CD14-positive monocyte (primary cell): Measurements from ENCODE around the gene GRM4. TPM values are rescaled to one million over a fixed set of nuclear protein-coding genes. Genes with fewer than 3 reads are reported as not detected.

Experiments
- DNase-seq, 3 donors: peaks; one replicate each; pipeline ENCODE4 v3.0.0-alpha.2; 2011 to 2022
- H2AFZ ChIP-seq: 2 replicates; pipeline ENCODE4 v1.6.0; 2012; ENCODE audit warnings: mild to moderate bottlenecking, low read depth, low read length, inconsistent platforms; ENCODE audit not compliant: insufficient read depth, poor library complexity, severe bottlenecking
- H3K27ac ChIP-seq, 2 donors: 1 replicate in 1 of 2; 2 replicates in 1 of 2; pipeline ENCODE4 v1.5.1; 2012 to 2013; ENCODE audit warnings: low read length in 2 of 2, control low read depth in 1 of 2, inconsistent platforms in 1 of 2, low read depth in 1 of 2, mild to moderate bottlenecking in 1 of 2
- H3K27me3 ChIP-seq, 2 donors: one replicate each; pipeline versions ENCODE4 v1.6.0 to v1.6.1; 2011 to 2013; ENCODE audit warnings: low read length in 2 of 2; ENCODE audit not compliant: control insufficient read depth in 2 of 2, insufficient read depth in 2 of 2
- H3K36me3 ChIP-seq, 2 donors: replicated peaks in 1 of 2; 1 replicate in 1 of 2; 2 replicates in 1 of 2; pipeline versions ENCODE4 v1.5.1 to v1.6.1; 2012 to 2013; ENCODE audit warnings: low read length in 2 of 2, control low read depth in 1 of 2, inconsistent platforms in 1 of 2, mild to moderate bottlenecking in 1 of 2; ENCODE audit not compliant: insufficient read depth in 2 of 2, control insufficient read depth in 1 of 2
- H3K4me1 ChIP-seq, 2 donors: 1 replicate in 1 of 2; 2 replicates in 1 of 2; pipeline versions ENCODE4 v1.5.1 to v1.6.1; 2012 to 2013; ENCODE audit warnings: low read length in 2 of 2, control low read depth in 1 of 2, inconsistent platforms in 1 of 2, mild to moderate bottlenecking in 1 of 2, moderate library complexity in 1 of 2; ENCODE audit not compliant: insufficient read depth in 2 of 2, control insufficient read depth in 1 of 2
- H3K4me2 ChIP-seq: replicated peaks from 2 replicates; pipeline ENCODE3; 2012; ENCODE audit warnings: low read length, moderate library complexity, mild to moderate bottlenecking; ENCODE audit not compliant: poor library complexity, severe bottlenecking; ENCODE audit errors: extremely low read depth
- H3K4me3 ChIP-seq, 3 experiments: fragments of 200-600 bp in 1 of 3; sonication (generic) in 1 of 3; replicated peaks in 1 of 3; 1 replicate in 2 of 3; 2 replicates in 1 of 3; pipeline ENCODE4 v1.5.1; 2011 to 2013; ENCODE audit warnings: low read length in 3 of 3, mild to moderate bottlenecking in 3 of 3, control low read depth in 2 of 3, low read depth in 2 of 3, inconsistent platforms in 1 of 3, moderate library complexity in 1 of 3
- H3K79me2 ChIP-seq: 2 replicates; pipeline ENCODE4 v1.6.0; 2012; ENCODE audit warnings: mild to moderate bottlenecking, control low read depth, inconsistent platforms, low read length, moderate library complexity; ENCODE audit not compliant: insufficient read depth
- H3K9ac ChIP-seq: 2 replicates; pipeline ENCODE4 v1.6.0; 2017; ENCODE audit warnings: low read length, mild to moderate bottlenecking; ENCODE audit not compliant: insufficient read depth, poor library complexity, severe bottlenecking
- H3K9me3 ChIP-seq, 2 donors: replicated peaks in 1 of 2; 1 replicate in 1 of 2; 2 replicates in 1 of 2; pipeline versions ENCODE4 v1.5.1 to v1.6.1; 2012 to 2013; ENCODE audit warnings: low read length in 2 of 2, control low read depth in 1 of 2; ENCODE audit not compliant: control insufficient read depth in 1 of 2, insufficient read depth in 1 of 2
- H4K20me1 ChIP-seq: 2 replicates; pipeline ENCODE4 v1.6.0; 2012; ENCODE audit warnings: mild to moderate bottlenecking, low read length, control low read depth, moderate library complexity; ENCODE audit not compliant: insufficient read depth
- H3K27ac Mint-ChIP-seq, 7 donors: one replicate each; pipeline ENCODE4 v1.8.0; 2020; ENCODE audit warnings: mild to moderate bottlenecking in 7 of 7, mixed read lengths in 7 of 7, moderate library complexity in 6 of 7, inconsistent platforms in 2 of 7
- H3K27me3 Mint-ChIP-seq, 3 donors: one replicate each; pipeline ENCODE4 v1.8.0; 2021 to 2022; ENCODE audit warnings: low read depth in 3 of 3, mild to moderate bottlenecking in 3 of 3, mixed read lengths in 3 of 3, moderate library complexity in 3 of 3, inconsistent platforms in 1 of 3
- H3K36me3 Mint-ChIP-seq, 2 donors: one replicate each; pipeline ENCODE4 v1.8.0; 2020; ENCODE audit warnings: mixed read lengths in 2 of 2, inconsistent platforms in 1 of 2, mild to moderate bottlenecking in 1 of 2
- H3K4me1 Mint-ChIP-seq: one replicate; pipeline ENCODE4 v1.8.0; 2020; ENCODE audit warnings: mild to moderate bottlenecking, mixed read lengths
- H3K4me3 Mint-ChIP-seq, 2 donors: one replicate each; pipeline ENCODE4 v1.8.0; 2020; ENCODE audit warnings: mild to moderate bottlenecking in 2 of 2, mixed read lengths in 2 of 2, moderate library complexity in 1 of 2
- H3K9me3 Mint-ChIP-seq, 7 donors: one replicate each; pipeline ENCODE4 v1.8.0; 2020 to 2022; ENCODE audit warnings: mixed read lengths in 7 of 7, mild to moderate bottlenecking in 6 of 7, moderate library complexity in 6 of 7, inconsistent platforms in 2 of 7
- CTCF ChIP-seq: fragments of 200-600 bp; IDR thresholded peaks from one replicate; pipeline ENCODE4 v1.8.0; 2022; ENCODE audit warnings: antibody characterized with exemption, mild to moderate bottlenecking
- WGBS: methylation state at CpG from one replicate; pipeline ENCODE4 v1.1.5; 2013; ENCODE audit warnings: missing lambda C conversion rate; ENCODE audit not compliant: insufficient coverage; 5-methylcytosine and 5-hydroxymethylcytosine counted together
- intact Hi-C, 2 donors: fragments of 100-400 bp; cut with micrococcal nuclease; formaldehyde crosslinking; loops; one replicate each; pipeline versions ENCODE4 v1.15.0 to v1.15.1; 2023
- polyA plus RNA-seq, 3 donors: library from polyadenylated mRNA; depleted of rRNA in 1 of 3; unstranded in 2 of 3; stranded (reverse) in 1 of 3; fragments of 300-500 nt in 2 of 3; fragments of >200 nt in 1 of 3; fragmentation: Illumina TruSeq in 2 of 3; gene quantifications; 1 replicate in 2 of 3; 2 replicates in 1 of 3; pipeline ENCODE4 v1.2.3, GENCODE V29; 2012 to 2021

Gene GRM4
- polyA plus RNA-seq, 3 donors, result not detected

GRCh38 chr6:34057790-34058189, 88.1 kb downstream of the GRM4 start:
- TF ChIP-seq CTCF, result no peak
- Histone ChIP-seq H3K4me3 (no peak overlapping the region), H3K36me3 (no peaks in the 10 kb centered on the region), H3K4me1 (no peaks in the 10 kb centered on the region), H3K27ac (no peak overlapping the region), H3K27me3 (no peaks in the 10 kb centered on the region), H3K9me3 (no peaks in the 10 kb centered on the region), H2AFZ (no peak overlapping the region), H3K79me2 (no peaks in the 10 kb centered on the region), H4K20me1 (no peaks in the 10 kb centered on the region), H3K4me2 (no peak overlapping the region), H3K9ac (no peak overlapping the region)
- intact Hi-C loops, result loop anchor here in 1 of 2 donors (5.0 kb wide), 1 partner anchor 95 kb away; no protein-coding TSS in a partner anchor
- Mint-ChIP-seq H3K27me3 (peaks cover 9 to 12% (median 11%) of the 10 kb centered on the region in 3 donors), H3K27ac (no peak overlapping the region), H3K9me3 (no peaks in the 10 kb centered on the region), H3K4me1 (no peaks in the 10 kb centered on the region), H3K4me3 (no peak overlapping the region), H3K36me3 (no peaks in the 10 kb centered on the region)
- DNase-seq, result no peak
- 96% methylated on average over 5 of the region's 6 CpGs for WGBS

- H4K20me1 ChIP-seq, result no peaks in the 10 kb centered on the region
- H3K79me2 ChIP-seq, result no peaks in the 10 kb centered on the region
- intact Hi-C loops, result loop anchor here in 1 of 2 donors (5.0 kb wide), 1 partner anchor 95 kb away; no protein-coding TSS in a partner anchor
- H3K27ac Mint-ChIP-seq, result no peak overlapping the region
- H3K4me3 Mint-ChIP-seq, result no peak overlapping the region
- H3K9me3 ChIP-seq, result no peaks in the 10 kb centered on the region
- 88% methylated on average over 14 of the region's 16 CpGs for WGBS
- no peak overlapping the region for H2AFZ ChIP-seq
- H3K9ac ChIP-seq, result no peak overlapping the region
- H3K4me1 Mint-ChIP-seq, result no peaks in the 10 kb centered on the region
- H3K4me2 ChIP-seq, result no peak overlapping the region
- H3K27me3 Mint-ChIP-seq, result peaks cover 7 to 11% (median 8%) of the 10 kb centered on the region in 3 donors
- H3K36me3 Mint-ChIP-seq, result no peaks in the 10 kb centered on the region
- H3K27ac ChIP-seq, result no peak overlapping the region
- no peak for TF ChIP-seq CTCF
- H3K4me3 ChIP-seq, result no peak overlapping the region
- no peaks in the 10 kb centered on the region for H3K9me3 Mint-ChIP-seq
- no peaks in the 10 kb centered on the region for H3K27me3 ChIP-seq
- H3K36me3 ChIP-seq, result no peaks in the 10 kb centered on the region
- DNase-seq, result no peak
- H3K4me1 ChIP-seq, result no peaks in the 10 kb centered on the region
These were observed 88.7 kb downstream of the GRM4 start for GRCh38 chr6:34057191-34057590.
